Keratinocyte (primary cell): ENCODE measurements around the gene UBE2QL1. TPM values are rescaled to one million over a fixed set of nuclear protein-coding genes. Genes with fewer than 3 reads are reported as not detected.

ENCODE experiments used
- DNase-seq: peaks from one replicate; pipeline ENCODE4 v3.0.0-alpha.2; 2011; ENCODE audit warnings: low read depth, missing footprints, low spot score
- FAIRE-seq: peaks from 2 replicates; lab custom pipeline; 2011; peaks lifted over from hg19 to GRCh38; lab: Jason Lieb, UNC
- H2AFZ ChIP-seq: 2 replicates; pipeline ENCODE4 v1.6.0; 2012; ENCODE audit warnings: low read length, control low read depth, inconsistent platforms; ENCODE audit not compliant: control insufficient read depth
- H3K27ac ChIP-seq: 2 replicates; pipeline ENCODE4 v1.5.1; 2011; ENCODE audit warnings: low read length; ENCODE audit not compliant: control insufficient read depth, insufficient read depth
- H3K27me3 ChIP-seq: 3 replicates; pipeline ENCODE4 v1.6.0; 2011; ENCODE audit warnings: low read length; ENCODE audit not compliant: control insufficient read depth, insufficient read depth; ENCODE audit errors: extremely low read depth
- H3K36me3 ChIP-seq, 2 experiments: 2 replicates in 1 of 2; 3 replicates in 1 of 2; pipeline ENCODE4 v1.5.1; 2011; ENCODE audit warnings: low read length in 2 of 2, mild to moderate bottlenecking in 1 of 2; ENCODE audit not compliant: control insufficient read depth in 2 of 2, insufficient read depth in 2 of 2; ENCODE audit errors: extremely low read depth in 1 of 2
- H3K4me1 ChIP-seq: 3 replicates; pipeline ENCODE4 v1.5.1; 2011; ENCODE audit warnings: low read length; ENCODE audit not compliant: control insufficient read depth, insufficient read depth; ENCODE audit errors: extremely low read depth
- H3K4me2 ChIP-seq: 3 replicates; pipeline ENCODE4 v1.6.0; 2011; ENCODE audit warnings: low read depth, low read length; ENCODE audit not compliant: control insufficient read depth, insufficient read depth; ENCODE audit errors: extremely low read depth
- H3K4me3 ChIP-seq, 3 experiments: fragments of 200-600 bp in 1 of 3; sonication (generic) in 1 of 3; 2 replicates in 2 of 3; 3 replicates in 1 of 3; pipeline ENCODE4 v1.5.1; 2011 to 2016; ENCODE audit warnings: low read length in 3 of 3, mild to moderate bottlenecking in 3 of 3, control low read depth in 2 of 3, inconsistent platforms in 1 of 3, low read depth in 1 of 3, mixed read lengths in 1 of 3, mixed run types in 1 of 3, moderate library complexity in 1 of 3; ENCODE audit not compliant: control insufficient read depth in 2 of 3, insufficient read depth in 2 of 3; ENCODE audit errors: extremely low read depth in 1 of 3
- H3K79me2 ChIP-seq: 2 replicates; pipeline ENCODE4 v1.6.0; 2012; ENCODE audit warnings: low read length; ENCODE audit not compliant: control insufficient read depth, insufficient read depth
- H3K9ac ChIP-seq: 3 replicates; pipeline ENCODE4 v1.6.0; 2011; ENCODE audit warnings: low read length; ENCODE audit not compliant: control insufficient read depth, insufficient read depth; ENCODE audit errors: extremely low read depth
- H3K9me1 ChIP-seq: 3 replicates; pipeline ENCODE4 v1.6.0; 2011; ENCODE audit warnings: low read length; ENCODE audit not compliant: control insufficient read depth, insufficient read depth; ENCODE audit errors: extremely low read depth
- H3K9me3 ChIP-seq: 2 replicates; pipeline ENCODE4 v1.5.1; 2012; ENCODE audit warnings: low read depth, low read length; ENCODE audit not compliant: control insufficient read depth
- H4K20me1 ChIP-seq: 3 replicates; pipeline ENCODE4 v1.6.0; 2011; ENCODE audit warnings: low read length; ENCODE audit not compliant: control insufficient read depth, insufficient read depth; ENCODE audit errors: extremely low read depth
- EZH2 ChIP-seq: IDR thresholded peaks from one replicate; pipeline ENCODE4 v1.6.1; 2012; ENCODE audit warnings: inconsistent platforms, mild to moderate bottlenecking, low read length, moderate library complexity
- dilution Hi-C: fragments of 300-500 bp; cut with MboI; formaldehyde crosslinking; loops from one replicate; pipeline ENCODE4 v1.7.0; 2020; ENCODE audit warnings: low sequenced_read_pairs; ENCODE audit not compliant: extremely low pct_ligation_motif_present
- polyA plus RNA-seq, 5 experiments: library from polyadenylated mRNA; depleted of rRNA in 3 of 5; stranded (reverse) in 3 of 5; stranded (forward) in 1 of 5; unstranded in 1 of 5; fragments of >200 nt; gene quantifications; 1 replicate in 1 of 5; 2 replicates in 3 of 5; 3 replicates in 1 of 5; pipeline versions ENCODE4 v1.2.1 to v1.2.3, GENCODE V29; 2011 to 2012; ENCODE audit warnings: missing spikeins in 2 of 5, low read depth in 1 of 5, low replicate concordance in 1 of 5
- TF ChIP-seq, protein P1 (sequence below), 3 experiments: IDR thresholded peaks in 1 of 3; conservative IDR thresholded peaks in 1 of 3; optimal IDR thresholded peaks in 1 of 3; 2 replicates in 2 of 3; 3 replicates in 1 of 3; pipeline versions ENCODE3 to v1.5.1; 2011; ENCODE audit warnings: low read length in 3 of 3, mild to moderate bottlenecking in 3 of 3, moderate library complexity in 2 of 3, control low read depth in 1 of 3, inconsistent platforms in 1 of 3; ENCODE audit not compliant: insufficient read depth in 2 of 3; ENCODE audit errors: extremely low read depth in 1 of 3

UBE2QL1 gene
- polyA plus RNA-seq, 1 donor (not counting 4 experiments of a cell fraction or from before 2014, with no cell fraction given), result not detected

GRCh38 chr5:6408260-6408596 is 40.4 kb upstream of the UBE2QL1 start:
- no peaks in the 10 kb centered on the region for H3K27me3 ChIP-seq

GRCh38 chr5:6408627-6409446 is 39.8 kb upstream of the UBE2QL1 start:
- H3K9ac ChIP-seq, result no peak overlapping the region
- no peaks in the 10 kb centered on the region for H3K36me3 ChIP-seq
- H3K27me3 ChIP-seq, result no peaks in the 10 kb centered on the region
- no peaks in the 10 kb centered on the region for H4K20me1 ChIP-seq
- no peak overlapping the region for H2AFZ ChIP-seq
- H3K4me1 ChIP-seq, result no peaks in the 10 kb centered on the region
- no peak overlapping the region for H3K4me3 ChIP-seq
- DNase-seq, result no peak
- H3K9me1 ChIP-seq, result no peaks in the 10 kb centered on the region
- no peak overlapping the region for H3K4me2 ChIP-seq
- no peak for FAIRE-seq
- H3K79me2 ChIP-seq, result no peaks in the 10 kb centered on the region
- no peak for TF ChIP-seq EZH2
- TF ChIP-seq, protein P1, sequence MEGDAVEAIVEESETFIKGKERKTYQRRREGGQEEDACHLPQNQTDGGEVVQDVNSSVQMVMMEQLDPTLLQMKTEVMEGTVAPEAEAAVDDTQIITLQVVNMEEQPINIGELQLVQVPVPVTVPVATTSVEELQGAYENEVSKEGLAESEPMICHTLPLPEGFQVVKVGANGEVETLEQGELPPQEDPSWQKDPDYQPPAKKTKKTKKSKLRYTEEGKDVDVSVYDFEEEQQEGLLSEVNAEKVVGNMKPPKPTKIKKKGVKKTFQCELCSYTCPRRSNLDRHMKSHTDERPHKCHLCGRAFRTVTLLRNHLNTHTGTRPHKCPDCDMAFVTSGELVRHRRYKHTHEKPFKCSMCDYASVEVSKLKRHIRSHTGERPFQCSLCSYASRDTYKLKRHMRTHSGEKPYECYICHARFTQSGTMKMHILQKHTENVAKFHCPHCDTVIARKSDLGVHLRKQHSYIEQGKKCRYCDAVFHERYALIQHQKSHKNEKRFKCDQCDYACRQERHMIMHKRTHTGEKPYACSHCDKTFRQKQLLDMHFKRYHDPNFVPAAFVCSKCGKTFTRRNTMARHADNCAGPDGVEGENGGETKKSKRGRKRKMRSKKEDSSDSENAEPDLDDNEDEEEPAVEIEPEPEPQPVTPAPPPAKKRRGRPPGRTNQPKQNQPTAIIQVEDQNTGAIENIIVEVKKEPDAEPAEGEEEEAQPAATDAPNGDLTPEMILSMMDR (optimal IDR thresholded peaks at IDR 0.05 in 1 of 3, IDR thresholded peaks at IDR 0.05 in 1 of 3, conservative IDR thresholded peaks at IDR 0.05 in 1 of 3; ENCODE audit: extremely low read depth in 1 of 3, insufficient read depth in 2 of 3, low read length in 3 of 3), result no peak
- no peaks in the 10 kb centered on the region for H3K9me3 ChIP-seq
- dilution Hi-C loops, result no loop called here
- no peak overlapping the region for H3K27ac ChIP-seq

More at GRCh38 chr5:6408260-6408596, 40.4 kb upstream of the UBE2QL1 start:
- TF ChIP-seq EZH2, result no peak
- TF ChIP-seq, protein P1 (optimal IDR thresholded peaks at IDR 0.05 in 1 of 3, IDR thresholded peaks at IDR 0.05 in 1 of 3, conservative IDR thresholded peaks at IDR 0.05 in 1 of 3; ENCODE audit: extremely low read depth in 1 of 3, insufficient read depth in 2 of 3, low read length in 3 of 3), result no peak
- dilution Hi-C loops, result no loop called here
- DNase-seq (no peak), FAIRE-seq (no peak)
- no peaks in the 10 kb centered on the region for H3K36me3 ChIP-seq
- no peaks in the 10 kb centered on the region for H3K9me1 ChIP-seq
- H3K4me2 ChIP-seq, result no peak overlapping the region
- no peaks in the 10 kb centered on the region for H3K9me3 ChIP-seq
- no peak overlapping the region for H2AFZ ChIP-seq
- no peak overlapping the region for H3K27ac ChIP-seq
- peaks cover 4% of the 10 kb centered on the region for H3K4me1 ChIP-seq
- H4K20me1 ChIP-seq, result no peaks in the 10 kb centered on the region
- H3K79me2 ChIP-seq, result no peaks in the 10 kb centered on the region
- no peak overlapping the region for H3K9ac ChIP-seq
- no peak overlapping the region for H3K4me3 ChIP-seq
